ENCODE results near the gene PPARA.

The PPARA gene

GRCh38 chr22:46286006-46286405 is 135.7 kb downstream of the PPARA start:
- Histone ChIP-seq H4K20me1 (ENCODE audit: insufficient read depth, low read length) (no peaks in the 10 kb centered on the region), H3K4me1 (ENCODE audit: insufficient read depth, low read length, severe bottlenecking) (peaks cover 17% of the 10 kb centered on the region), H3K27ac (ENCODE audit: low read depth, low read length, poor library complexity, severe bottlenecking) (no peak overlapping the region), H3K9ac (ENCODE audit: low read length) (no peak overlapping the region), H2AFZ (ENCODE audit: low read length) (no peak overlapping the region), H3K9me3 (ENCODE audit: low read length) (no peaks in the 10 kb centered on the region), H3K9me2 (ENCODE audit: low read depth, low read length) (no peaks in the 10 kb centered on the region), H3K4me3 (ENCODE audit: low read depth, low read length, poor library complexity, severe bottlenecking) (no peak overlapping the region), H3K36me3 (ENCODE audit: insufficient read depth, low read length) (no peaks in the 10 kb centered on the region), H3K27me3 (ENCODE audit: insufficient read depth, low read length) (no peaks in the 10 kb centered on the region), H3K4me2 (ENCODE audit: low read length) (no peak overlapping the region), H3F3A (ENCODE audit: insufficient read depth, low read length) (no peaks in the 10 kb centered on the region), H3K79me2 (ENCODE audit: insufficient read depth, low read length) (no peaks in the 10 kb centered on the region)
- no peak for TF ChIP-seq EZH2 (IDR thresholded peaks at IDR 0.05; ENCODE audit: borderline replicate concordance, low read length)
- TF ChIP-seq, protein P1, sequence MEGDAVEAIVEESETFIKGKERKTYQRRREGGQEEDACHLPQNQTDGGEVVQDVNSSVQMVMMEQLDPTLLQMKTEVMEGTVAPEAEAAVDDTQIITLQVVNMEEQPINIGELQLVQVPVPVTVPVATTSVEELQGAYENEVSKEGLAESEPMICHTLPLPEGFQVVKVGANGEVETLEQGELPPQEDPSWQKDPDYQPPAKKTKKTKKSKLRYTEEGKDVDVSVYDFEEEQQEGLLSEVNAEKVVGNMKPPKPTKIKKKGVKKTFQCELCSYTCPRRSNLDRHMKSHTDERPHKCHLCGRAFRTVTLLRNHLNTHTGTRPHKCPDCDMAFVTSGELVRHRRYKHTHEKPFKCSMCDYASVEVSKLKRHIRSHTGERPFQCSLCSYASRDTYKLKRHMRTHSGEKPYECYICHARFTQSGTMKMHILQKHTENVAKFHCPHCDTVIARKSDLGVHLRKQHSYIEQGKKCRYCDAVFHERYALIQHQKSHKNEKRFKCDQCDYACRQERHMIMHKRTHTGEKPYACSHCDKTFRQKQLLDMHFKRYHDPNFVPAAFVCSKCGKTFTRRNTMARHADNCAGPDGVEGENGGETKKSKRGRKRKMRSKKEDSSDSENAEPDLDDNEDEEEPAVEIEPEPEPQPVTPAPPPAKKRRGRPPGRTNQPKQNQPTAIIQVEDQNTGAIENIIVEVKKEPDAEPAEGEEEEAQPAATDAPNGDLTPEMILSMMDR (IDR thresholded peaks at IDR 0.05; ENCODE audit: low read length): no peak

- Histone ChIP-seq H3K9ac (ENCODE audit: low read length) (no peak overlapping the region), H3K27ac (ENCODE audit: low read depth, low read length, poor library complexity, severe bottlenecking) (no peak overlapping the region), H3K4me2 (ENCODE audit: low read length) (peak overlapping the region; percentile 32; the same call in 1 of the 2 replicates), H2AFZ (ENCODE audit: low read length) (no peak overlapping the region), H3K4me1 (ENCODE audit: insufficient read depth, low read length, severe bottlenecking) (peaks cover 11% of the 10 kb centered on the region), H3K36me3 (ENCODE audit: insufficient read depth, low read length) (no peaks in the 10 kb centered on the region; the same call in 1 of the 2 replicates), H3K4me3 (ENCODE audit: low read depth, low read length, poor library complexity, severe bottlenecking) (no peak overlapping the region), H3K79me2 (ENCODE audit: insufficient read depth, low read length) (no peaks in the 10 kb centered on the region), H4K20me1 (ENCODE audit: insufficient read depth, low read length) (no peaks in the 10 kb centered on the region), H3F3A (ENCODE audit: insufficient read depth, low read length) (no peaks in the 10 kb centered on the region), H3K9me3 (ENCODE audit: low read length) (no peaks in the 10 kb centered on the region), H3K27me3 (ENCODE audit: insufficient read depth, low read length) (no peaks in the 10 kb centered on the region), H3K9me2 (ENCODE audit: low read depth, low read length) (no peaks in the 10 kb centered on the region)
- no peak for TF ChIP-seq EZH2 (IDR thresholded peaks at IDR 0.05; ENCODE audit: borderline replicate concordance, low read length)
- TF ChIP-seq, protein P1 (IDR thresholded peaks at IDR 0.05; ENCODE audit: low read length): no peak
Measured at GRCh38 chr22:46286941-46287872, 136.9 kb downstream of the PPARA start.

GRCh38 chr22:46287873-46288751 is 137.8 kb downstream of the PPARA start:
- peaks cover 16% of the 10 kb centered on the region for H3K4me1 ChIP-seq (ENCODE audit: insufficient read depth, low read length, severe bottlenecking)
- no peak overlapping the region for H3K27ac ChIP-seq (ENCODE audit: low read depth, low read length, poor library complexity, severe bottlenecking)
- H3K9me2 ChIP-seq (ENCODE audit: low read depth, low read length): no peaks in the 10 kb centered on the region
- H3K4me3 ChIP-seq (ENCODE audit: low read depth, low read length, poor library complexity, severe bottlenecking): no peak overlapping the region
- no peaks in the 10 kb centered on the region for H3K79me2 ChIP-seq (ENCODE audit: insufficient read depth, low read length)
- no peaks in the 10 kb centered on the region for H3F3A ChIP-seq (ENCODE audit: insufficient read depth, low read length)
- no peak overlapping the region for H2AFZ ChIP-seq (ENCODE audit: low read length)
- H3K36me3 ChIP-seq (ENCODE audit: insufficient read depth, low read length): no peaks in the 10 kb centered on the region; the same call in 1 of the 2 replicates
- H4K20me1 ChIP-seq (ENCODE audit: insufficient read depth, low read length): no peaks in the 10 kb centered on the region
- no peaks in the 10 kb centered on the region for H3K27me3 ChIP-seq (ENCODE audit: insufficient read depth, low read length)
- H3K4me2 ChIP-seq (ENCODE audit: low read length): peak overlapping the region; percentile 32; the same call in 1 of the 2 replicates
- H3K9me3 ChIP-seq (ENCODE audit: low read length): no peaks in the 10 kb centered on the region
- TF ChIP-seq EZH2 (IDR thresholded peaks at IDR 0.05; ENCODE audit: borderline replicate concordance, low read length): no peak
- TF ChIP-seq, protein P1 (IDR thresholded peaks at IDR 0.05; ENCODE audit: low read length): no peak
- H3K9ac ChIP-seq (ENCODE audit: low read length): peak overlapping the region; percentile 30; the same call in 1 of the 2 replicates

Measured in OCI-LY1 (cell line).